ENCODE measurements around the gene CLIC4. TPM values are rescaled to one million over a fixed set of nuclear protein-coding genes. Genes with fewer than 3 reads are reported as not detected.

Gene CLIC4
- total RNA-seq, 6 experiments from 2014 or later: 35.0 to 63.6 (median 44.3) TPM

- Histone ChIP-seq H3K9me3 (no peaks in the 10 kb centered on the region), H3K27me3 (no peaks in the 10 kb centered on the region), H3K36me3 (peaks cover 0 to 9% (median 0%) of the 10 kb centered on the region in 4 donors), H3K4me1 (peaks cover 0 to 35% (median 9%) of the 10 kb centered on the region in 4 donors), H3K27ac (no peak overlapping the region), H3K4me3 (no peak overlapping the region)
- TF ChIP-seq POLR2A (IDR thresholded peaks at IDR 0.05): no peak
- TF ChIP-seq, protein P1, sequence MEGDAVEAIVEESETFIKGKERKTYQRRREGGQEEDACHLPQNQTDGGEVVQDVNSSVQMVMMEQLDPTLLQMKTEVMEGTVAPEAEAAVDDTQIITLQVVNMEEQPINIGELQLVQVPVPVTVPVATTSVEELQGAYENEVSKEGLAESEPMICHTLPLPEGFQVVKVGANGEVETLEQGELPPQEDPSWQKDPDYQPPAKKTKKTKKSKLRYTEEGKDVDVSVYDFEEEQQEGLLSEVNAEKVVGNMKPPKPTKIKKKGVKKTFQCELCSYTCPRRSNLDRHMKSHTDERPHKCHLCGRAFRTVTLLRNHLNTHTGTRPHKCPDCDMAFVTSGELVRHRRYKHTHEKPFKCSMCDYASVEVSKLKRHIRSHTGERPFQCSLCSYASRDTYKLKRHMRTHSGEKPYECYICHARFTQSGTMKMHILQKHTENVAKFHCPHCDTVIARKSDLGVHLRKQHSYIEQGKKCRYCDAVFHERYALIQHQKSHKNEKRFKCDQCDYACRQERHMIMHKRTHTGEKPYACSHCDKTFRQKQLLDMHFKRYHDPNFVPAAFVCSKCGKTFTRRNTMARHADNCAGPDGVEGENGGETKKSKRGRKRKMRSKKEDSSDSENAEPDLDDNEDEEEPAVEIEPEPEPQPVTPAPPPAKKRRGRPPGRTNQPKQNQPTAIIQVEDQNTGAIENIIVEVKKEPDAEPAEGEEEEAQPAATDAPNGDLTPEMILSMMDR (IDR thresholded peaks at IDR 0.05): no peak
- 25% methylated on average over 1 of the region's 1 CpG for WGBS (ENCODE audit: insufficient coverage, low coverage, low lambda C conversion rate, missing lambda C conversion rate)
- intact Hi-C loops (cut with DNase I): no loop called here
- DNase-seq: no peak
- ATAC-seq: peak in 1 of 4 donors; percentile 21
Measured at GRCh38 chr1:24801176-24801575, 55.9 kb downstream of the CLIC4 start.

GRCh38 chr1:24803220-24803619 is 58.0 kb downstream of the CLIC4 start:
- DNase-seq (no peak), ATAC-seq (no peak)
- Histone ChIP-seq H3K27ac (no peak overlapping the region), H3K4me3 (no peak overlapping the region), H3K4me1 (peaks cover 0 to 48% (median 15%) of the 10 kb centered on the region in 4 donors), H3K27me3 (no peaks in the 10 kb centered on the region), H3K9me3 (no peaks in the 10 kb centered on the region), H3K36me3 (peaks cover 0 to 2% (median 0%) of the 10 kb centered on the region in 4 donors)
- intact Hi-C loops (cut with DNase I): no loop called here
- TF ChIP-seq, protein P1 (IDR thresholded peaks at IDR 0.05): no peak
- TF ChIP-seq POLR2A (IDR thresholded peaks at IDR 0.05): no peak
- 42% methylated on average over 2 of the region's 2 CpGs for WGBS (ENCODE audit: insufficient coverage, low coverage, low lambda C conversion rate, missing lambda C conversion rate)

- intact Hi-C loops (cut with DNase I): no loop called here
- Histone ChIP-seq H3K36me3 (no peaks in the 10 kb centered on the region), H3K9me3 (no peaks in the 10 kb centered on the region), H3K4me3 (no peak overlapping the region), H3K4me1 (peaks cover 0 to 48% (median 15%) of the 10 kb centered on the region in 4 donors), H3K27me3 (no peaks in the 10 kb centered on the region), H3K27ac (no peak overlapping the region)
- TF ChIP-seq, protein P1 (IDR thresholded peaks at IDR 0.05): no peak
- no peak for TF ChIP-seq POLR2A (IDR thresholded peaks at IDR 0.05)
- ATAC-seq: no peak
- no peak for DNase-seq
Measured at GRCh38 chr1:24803987-24804530, 58.8 kb downstream of the CLIC4 start.

DNA sequence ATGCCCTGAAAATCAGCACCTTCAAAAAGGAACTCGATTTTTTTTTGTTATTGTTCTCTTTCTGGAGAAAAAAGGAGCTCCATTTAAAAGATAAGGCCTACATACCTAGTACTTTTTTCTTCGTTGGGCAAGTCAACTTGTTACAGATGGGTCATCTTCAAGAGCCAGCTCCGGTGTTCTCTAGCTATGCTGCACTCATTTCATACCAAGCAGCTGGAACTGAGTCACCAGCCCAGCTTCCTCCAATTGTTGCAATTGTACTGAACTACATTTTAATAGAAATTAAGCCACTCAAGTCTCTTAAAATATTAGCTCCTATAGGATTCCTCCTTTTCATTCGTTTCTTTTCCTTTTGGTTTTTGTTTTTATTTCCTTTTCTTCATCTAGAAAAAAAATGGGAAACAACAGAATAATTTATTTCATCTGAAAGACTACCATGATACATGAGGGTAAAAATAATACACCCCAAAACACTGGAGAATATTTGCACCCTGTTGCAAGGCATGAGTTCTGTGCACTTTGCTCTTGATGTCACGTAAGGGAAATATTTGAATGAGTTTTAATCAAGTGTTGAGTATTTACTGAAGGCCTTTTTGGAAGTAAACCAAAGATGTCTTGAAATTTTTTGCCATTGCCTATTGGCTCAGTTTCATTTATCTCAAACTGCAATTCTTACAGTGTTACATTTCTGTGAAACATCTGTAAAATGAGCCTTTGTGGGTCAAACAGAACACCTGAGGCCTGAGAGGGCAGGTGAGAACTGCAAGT is 60.5 kb downstream of the CLIC4 start:
- H3K4me1 ChIP-seq: peaks cover 0 to 52% (median 15%) of the 10 kb centered on the region in 4 donors
- ATAC-seq: peak; percentile 65 to 79 (median 72)
- TF ChIP-seq, protein P1 (IDR thresholded peaks at IDR 0.05): no peak
- TF ChIP-seq POLR2A (IDR thresholded peaks at IDR 0.05): no peak

More for the DNA sequence above, 60.5 kb downstream of the CLIC4 start:
- Histone ChIP-seq H3K9me3 (no peaks in the 10 kb centered on the region), H3K27ac (peak overlapping the region; percentile 11 to 72 (median 48)), H3K27me3 (no peaks in the 10 kb centered on the region), H3K4me3 (no peak overlapping the region), H3K36me3 (no peaks in the 10 kb centered on the region)
- intact Hi-C loops (cut with DNase I): no loop called here
- no peak for DNase-seq
- 30% methylated on average over 5 of the region's 5 CpGs for WGBS (ENCODE audit: insufficient coverage, low coverage, low lambda C conversion rate, missing lambda C conversion rate)
